ENCODE results near the gene STK33. TPM values are rescaled to one million over a fixed set of nuclear protein-coding genes. Genes with fewer than 3 reads are reported as not detected.

STK33 gene
- total RNA-seq, 1 experiment from 2014 or later = 3.9 TPM

- Histone ChIP-seq H3K27ac (ENCODE audit: low read length) (no peak overlapping the region), H3K36me3 (ENCODE audit: control insufficient read depth, insufficient read depth, low read length) (no peaks in the 10 kb centered on the region), H3K4me1 (ENCODE audit: control insufficient read depth, insufficient read depth, low read length) (no peaks in the 10 kb centered on the region), H3K4me3 (ENCODE audit: low read depth in 2 of 2, low read length in 2 of 2) (no peak overlapping the region), H3K9me3 (ENCODE audit: control insufficient read depth, insufficient read depth, low read depth, low read length) (no peaks in the 10 kb centered on the region), H3K27me3 (ENCODE audit: control insufficient read depth, insufficient read depth, low read length) (no peaks in the 10 kb centered on the region)
- intact Hi-C loops (cut with micrococcal nuclease; ENCODE audit: unreplicated experiment) = no loop called here
- TF ChIP-seq REST (IDR thresholded peaks at IDR 0.05; ENCODE audit: insufficient read depth in 1 of 2, low read depth in 2 of 2, low read length in 1 of 2) (no peak), POLR2AphosphoS5 (IDR thresholded peaks at IDR 0.05; ENCODE audit: low read depth, low read length) (no peak), SIN3A (IDR thresholded peaks at IDR 0.05; ENCODE audit: borderline replicate concordance, insufficient read depth, low read depth, low read length) (no peak), TCF7L2 (IDR thresholded peaks at IDR 0.05; ENCODE audit: low read depth, low read length) (no peak), CTCF (IDR thresholded peaks at IDR 0.05) (no peak)
- POLR2A ChIA-PET = no interaction called here
- ATAC-seq (no peak), DNase-seq (ENCODE audit: low read depth, low spot score) (no peak)
- CTCF ChIA-PET = interaction anchor here (0.8 kb wide), 1 partner anchor 264 kb away, joined by 3 read pairs; no protein-coding TSS in a partner anchor
- in situ Hi-C loops (cut with HindIII; ENCODE audit: low pct_unique_long_range_greater_than_20kb, low sequenced_read_pairs) = no loop called here
- no TSS peak for BruUV-seq (replicated peaks)
These were observed 218.6 kb downstream of the STK33 start for GRCh38 chr11:8375460-8375859.

- Histone ChIP-seq H3K9me3 (ENCODE audit: control insufficient read depth, insufficient read depth, low read depth, low read length) (no peaks in the 10 kb centered on the region), H3K36me3 (ENCODE audit: control insufficient read depth, insufficient read depth, low read length) (no peaks in the 10 kb centered on the region), H3K4me3 (ENCODE audit: low read depth in 2 of 2, low read length in 2 of 2) (no peak overlapping the region), H3K27me3 (ENCODE audit: control insufficient read depth, insufficient read depth, low read length) (no peaks in the 10 kb centered on the region), H3K4me1 (ENCODE audit: control insufficient read depth, insufficient read depth, low read length) (no peaks in the 10 kb centered on the region), H3K27ac (ENCODE audit: low read length) (no peak overlapping the region)
- intact Hi-C loops (cut with micrococcal nuclease; ENCODE audit: unreplicated experiment) = no loop called here
- no peak for ATAC-seq
- ChIA-PET POLR2A (interaction anchor here (0.6 kb wide), 1 partner anchor 18 kb away, joined by 10 read pairs; no protein-coding TSS in a partner anchor), CTCF (interaction anchor here (0.8 kb wide), 1 partner anchor 265 kb away, joined by 3 read pairs; no protein-coding TSS in a partner anchor)
- BruUV-seq (replicated peaks) = no TSS peak
- in situ Hi-C loops (cut with HindIII; ENCODE audit: low pct_unique_long_range_greater_than_20kb, low sequenced_read_pairs) = no loop called here
- DNase-seq (ENCODE audit: low read depth, low spot score) = no peak
- no peak for TF ChIP-seq CTCF (IDR thresholded peaks at IDR 0.05)
- no peak for TF ChIP-seq POLR2AphosphoS5 (IDR thresholded peaks at IDR 0.05; ENCODE audit: low read depth, low read length)
- TF ChIP-seq TCF7L2 (IDR thresholded peaks at IDR 0.05; ENCODE audit: low read depth, low read length) = no peak
- TF ChIP-seq SIN3A (IDR thresholded peaks at IDR 0.05; ENCODE audit: borderline replicate concordance, insufficient read depth, low read depth, low read length) = no peak
- no peak for TF ChIP-seq REST (IDR thresholded peaks at IDR 0.05; ENCODE audit: insufficient read depth in 1 of 2, low read depth in 2 of 2, low read length in 1 of 2)
These were observed 219.3 kb downstream of the STK33 start for GRCh38 chr11:8374716-8375115.

Measured in Panc1 (cell line).